ENCODE data around the gene DIAPH2. TPM values are rescaled to one million over a fixed set of nuclear protein-coding genes. Genes with fewer than 3 reads are reported as not detected.

The DIAPH2 gene
- total RNA-seq, 2 donors from 2014 or later, result 21.5 to 51.8 TPM

GRCh38 chrX:97446298-97446882 lies 761.7 kb downstream of the DIAPH2 start:
- Histone ChIP-seq H3K9me3 (ENCODE audit: control insufficient read depth, low read length) (no peaks in the 10 kb centered on the region), H3K4me1 (ENCODE audit: control insufficient read depth, insufficient read depth, low read length) (no peaks in the 10 kb centered on the region), H3K27ac (ENCODE audit: low read depth, low read length) (no peak overlapping the region), H3K27me3 (ENCODE audit: control insufficient read depth, insufficient read depth, low read length, poor library complexity, severe bottlenecking) (no peaks in the 10 kb centered on the region), H3K4me3 (ENCODE audit: low read length) (no peak overlapping the region), H3K9ac (ENCODE audit: extremely low read depth, low read length, poor library complexity, severe bottlenecking) (no peak overlapping the region), H3K36me3 (ENCODE audit: control insufficient read depth, insufficient read depth, low read length) (no peaks in the 10 kb centered on the region)
- no peak for DNase-seq
- H3K27me3 Mint-ChIP-seq (ENCODE audit: insufficient read depth), result no peaks in the 10 kb centered on the region
- 100% methylated on average over 1 of the region's 1 CpG; no CpG with 5 or more reads in 1 of the 2 experiments for WGBS, 2 experiments (ENCODE audit: insufficient coverage in 1 of 2, insufficient read length in 1 of 2)
- H3K36me3 Mint-ChIP-seq (ENCODE audit: low read depth), result no peaks in the 10 kb centered on the region
- H3K27ac Mint-ChIP-seq, result no peak overlapping the region
- peak; percentile 80 for TF ChIP-seq CTCF (conservative IDR thresholded peaks at IDR 0.05)
- no peak overlapping the region for H3K4me3 Mint-ChIP-seq
- H3K4me1 Mint-ChIP-seq, result peaks cover 54% of the 10 kb centered on the region
- H3K9me3 Mint-ChIP-seq, result no peaks in the 10 kb centered on the region

DNA sequence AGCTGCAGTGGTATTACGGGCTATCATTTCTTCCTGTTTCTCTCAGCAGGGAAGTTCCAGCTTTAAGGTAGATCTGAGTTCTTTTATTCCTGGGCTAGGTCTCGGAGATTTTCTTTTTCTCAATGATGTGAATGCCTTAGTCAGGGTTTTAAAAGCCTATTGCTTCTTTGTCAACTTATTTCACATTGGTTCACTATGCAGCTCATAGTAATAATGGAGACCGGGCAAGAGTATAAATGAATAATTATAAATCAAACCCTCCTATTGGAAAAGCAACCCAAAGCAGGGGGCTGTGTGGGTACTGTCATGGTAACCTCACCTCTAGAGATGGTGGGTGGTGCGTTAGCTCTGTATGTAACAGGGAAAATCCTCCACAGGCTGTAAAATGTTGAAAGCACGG lies 762.7 kb downstream of the DIAPH2 start:
- H3K4me1 Mint-ChIP-seq, result peaks cover 57% of the 10 kb centered on the region
- no peaks in the 10 kb centered on the region for H3K9me3 Mint-ChIP-seq
- TF ChIP-seq CTCF (conservative IDR thresholded peaks at IDR 0.05), result no peak
- peak overlapping the region; percentile 1 for H3K27ac Mint-ChIP-seq
- H3K36me3 ChIP-seq (ENCODE audit: control insufficient read depth, insufficient read depth, low read length), result no peaks in the 10 kb centered on the region
- DNase-seq, result no peak
- H3K9me3 ChIP-seq (ENCODE audit: control insufficient read depth, low read length), result no peaks in the 10 kb centered on the region
- H3K4me1 ChIP-seq (ENCODE audit: control insufficient read depth, insufficient read depth, low read length), result no peaks in the 10 kb centered on the region
- peak overlapping the region; percentile 44 for H3K27ac ChIP-seq (ENCODE audit: low read depth, low read length)
- H3K27me3 ChIP-seq (ENCODE audit: control insufficient read depth, insufficient read depth, low read length, poor library complexity, severe bottlenecking), result no peaks in the 10 kb centered on the region
- H3K9ac ChIP-seq (ENCODE audit: extremely low read depth, low read length, poor library complexity, severe bottlenecking), result no peak overlapping the region
- no peaks in the 10 kb centered on the region for H3K36me3 Mint-ChIP-seq (ENCODE audit: low read depth)
- H3K27me3 Mint-ChIP-seq (ENCODE audit: insufficient read depth), result no peaks in the 10 kb centered on the region
- H3K4me3 ChIP-seq (ENCODE audit: low read length), result no peak overlapping the region
- no peak overlapping the region for H3K4me3 Mint-ChIP-seq
- WGBS, 2 experiments (ENCODE audit: insufficient coverage in 1 of 2, insufficient read length in 1 of 2), result 80 to 83% methylated on average over 1 to 4 of the region's 5 CpGs

DNA sequence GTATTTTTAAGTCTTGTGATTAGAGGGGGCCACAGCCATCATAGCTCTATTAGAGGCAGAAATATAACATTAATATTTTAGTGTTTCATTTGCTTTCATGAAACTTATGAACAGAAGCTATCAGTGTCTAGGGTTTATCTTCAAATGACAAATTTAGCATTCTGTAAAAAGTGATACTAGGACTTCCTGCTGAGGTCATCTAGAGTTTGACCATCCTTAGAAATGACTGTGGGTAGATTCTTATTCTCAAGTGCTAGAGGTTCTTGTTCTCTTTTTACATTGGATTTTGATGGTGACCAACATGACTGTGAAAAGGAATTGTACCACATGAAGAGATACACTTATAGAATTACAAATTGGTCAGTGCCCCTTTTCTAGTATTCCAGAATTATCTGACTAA lies 767.6 kb downstream of the DIAPH2 start:
- TF ChIP-seq CTCF (conservative IDR thresholded peaks at IDR 0.05), result no peak
- Histone ChIP-seq H3K27ac (ENCODE audit: low read depth, low read length) (no peak overlapping the region), H3K36me3 (ENCODE audit: control insufficient read depth, insufficient read depth, low read length) (no peaks in the 10 kb centered on the region), H3K9me3 (ENCODE audit: control insufficient read depth, low read length) (no peaks in the 10 kb centered on the region), H3K4me1 (ENCODE audit: control insufficient read depth, insufficient read depth, low read length) (no peaks in the 10 kb centered on the region), H3K9ac (ENCODE audit: extremely low read depth, low read length, poor library complexity, severe bottlenecking) (no peak overlapping the region), H3K4me3 (ENCODE audit: low read length) (no peak overlapping the region), H3K27me3 (ENCODE audit: control insufficient read depth, insufficient read depth, low read length, poor library complexity, severe bottlenecking) (no peaks in the 10 kb centered on the region)
- Mint-ChIP-seq H3K4me1 (peaks cover 38% of the 10 kb centered on the region), H3K9me3 (no peaks in the 10 kb centered on the region), H3K36me3 (ENCODE audit: low read depth) (peaks cover 6% of the 10 kb centered on the region), H3K4me3 (no peak overlapping the region), H3K27me3 (ENCODE audit: insufficient read depth) (no peaks in the 10 kb centered on the region), H3K27ac (no peak overlapping the region)
- no peak for DNase-seq
